CD14-positive monocyte (primary cell): ENCODE measurements around the gene PAPPA. TPM values are rescaled to one million over a fixed set of nuclear protein-coding genes. Genes with fewer than 3 reads are reported as not detected.

Source experiments
- DNase-seq, 3 donors: peaks; one replicate each; pipeline ENCODE4 v3.0.0-alpha.2; 2011 to 2022
- H2AFZ ChIP-seq: 2 replicates; pipeline ENCODE4 v1.6.0; 2012; ENCODE audit warnings: mild to moderate bottlenecking, low read depth, low read length, inconsistent platforms; ENCODE audit not compliant: insufficient read depth, poor library complexity, severe bottlenecking
- H3K27ac ChIP-seq, 2 donors: 1 replicate in 1 of 2; 2 replicates in 1 of 2; pipeline ENCODE4 v1.5.1; 2012 to 2013; ENCODE audit warnings: low read length in 2 of 2, control low read depth in 1 of 2, inconsistent platforms in 1 of 2, low read depth in 1 of 2, mild to moderate bottlenecking in 1 of 2
- H3K27me3 ChIP-seq, 2 donors: one replicate each; pipeline versions ENCODE4 v1.6.0 to v1.6.1; 2011 to 2013; ENCODE audit warnings: low read length in 2 of 2; ENCODE audit not compliant: control insufficient read depth in 2 of 2, insufficient read depth in 2 of 2
- H3K36me3 ChIP-seq, 2 donors: replicated peaks in 1 of 2; 1 replicate in 1 of 2; 2 replicates in 1 of 2; pipeline versions ENCODE4 v1.5.1 to v1.6.1; 2012 to 2013; ENCODE audit warnings: low read length in 2 of 2, control low read depth in 1 of 2, inconsistent platforms in 1 of 2, mild to moderate bottlenecking in 1 of 2; ENCODE audit not compliant: insufficient read depth in 2 of 2, control insufficient read depth in 1 of 2
- H3K4me1 ChIP-seq, 2 donors: 1 replicate in 1 of 2; 2 replicates in 1 of 2; pipeline versions ENCODE4 v1.5.1 to v1.6.1; 2012 to 2013; ENCODE audit warnings: low read length in 2 of 2, control low read depth in 1 of 2, inconsistent platforms in 1 of 2, mild to moderate bottlenecking in 1 of 2, moderate library complexity in 1 of 2; ENCODE audit not compliant: insufficient read depth in 2 of 2, control insufficient read depth in 1 of 2
- H3K4me2 ChIP-seq: replicated peaks from 2 replicates; pipeline ENCODE3; 2012; ENCODE audit warnings: low read length, moderate library complexity, mild to moderate bottlenecking; ENCODE audit not compliant: poor library complexity, severe bottlenecking; ENCODE audit errors: extremely low read depth
- H3K4me3 ChIP-seq, 3 experiments: fragments of 200-600 bp in 1 of 3; sonication (generic) in 1 of 3; replicated peaks in 1 of 3; 1 replicate in 2 of 3; 2 replicates in 1 of 3; pipeline ENCODE4 v1.5.1; 2011 to 2013; ENCODE audit warnings: low read length in 3 of 3, mild to moderate bottlenecking in 3 of 3, control low read depth in 2 of 3, low read depth in 2 of 3, inconsistent platforms in 1 of 3, moderate library complexity in 1 of 3
- H3K79me2 ChIP-seq: 2 replicates; pipeline ENCODE4 v1.6.0; 2012; ENCODE audit warnings: mild to moderate bottlenecking, control low read depth, inconsistent platforms, low read length, moderate library complexity; ENCODE audit not compliant: insufficient read depth
- H3K9ac ChIP-seq: 2 replicates; pipeline ENCODE4 v1.6.0; 2017; ENCODE audit warnings: low read length, mild to moderate bottlenecking; ENCODE audit not compliant: insufficient read depth, poor library complexity, severe bottlenecking
- H3K9me3 ChIP-seq, 2 donors: replicated peaks in 1 of 2; 1 replicate in 1 of 2; 2 replicates in 1 of 2; pipeline versions ENCODE4 v1.5.1 to v1.6.1; 2012 to 2013; ENCODE audit warnings: low read length in 2 of 2, control low read depth in 1 of 2; ENCODE audit not compliant: control insufficient read depth in 1 of 2, insufficient read depth in 1 of 2
- H4K20me1 ChIP-seq: 2 replicates; pipeline ENCODE4 v1.6.0; 2012; ENCODE audit warnings: mild to moderate bottlenecking, low read length, control low read depth, moderate library complexity; ENCODE audit not compliant: insufficient read depth
- H3K27ac Mint-ChIP-seq, 7 donors: one replicate each; pipeline ENCODE4 v1.8.0; 2020; ENCODE audit warnings: mild to moderate bottlenecking in 7 of 7, mixed read lengths in 7 of 7, moderate library complexity in 6 of 7, inconsistent platforms in 2 of 7
- H3K27me3 Mint-ChIP-seq, 3 donors: one replicate each; pipeline ENCODE4 v1.8.0; 2021 to 2022; ENCODE audit warnings: low read depth in 3 of 3, mild to moderate bottlenecking in 3 of 3, mixed read lengths in 3 of 3, moderate library complexity in 3 of 3, inconsistent platforms in 1 of 3
- H3K36me3 Mint-ChIP-seq, 2 donors: one replicate each; pipeline ENCODE4 v1.8.0; 2020; ENCODE audit warnings: mixed read lengths in 2 of 2, inconsistent platforms in 1 of 2, mild to moderate bottlenecking in 1 of 2
- H3K4me1 Mint-ChIP-seq: one replicate; pipeline ENCODE4 v1.8.0; 2020; ENCODE audit warnings: mild to moderate bottlenecking, mixed read lengths
- H3K4me3 Mint-ChIP-seq, 2 donors: one replicate each; pipeline ENCODE4 v1.8.0; 2020; ENCODE audit warnings: mild to moderate bottlenecking in 2 of 2, mixed read lengths in 2 of 2, moderate library complexity in 1 of 2
- H3K9me3 Mint-ChIP-seq, 7 donors: one replicate each; pipeline ENCODE4 v1.8.0; 2020 to 2022; ENCODE audit warnings: mixed read lengths in 7 of 7, mild to moderate bottlenecking in 6 of 7, moderate library complexity in 6 of 7, inconsistent platforms in 2 of 7
- CTCF ChIP-seq: fragments of 200-600 bp; IDR thresholded peaks from one replicate; pipeline ENCODE4 v1.8.0; 2022; ENCODE audit warnings: antibody characterized with exemption, mild to moderate bottlenecking
- WGBS: methylation state at CpG from one replicate; pipeline ENCODE4 v1.1.5; 2013; ENCODE audit warnings: missing lambda C conversion rate; ENCODE audit not compliant: insufficient coverage; 5-methylcytosine and 5-hydroxymethylcytosine counted together
- intact Hi-C, 2 donors: fragments of 100-400 bp; cut with micrococcal nuclease; formaldehyde crosslinking; loops; one replicate each; pipeline versions ENCODE4 v1.15.0 to v1.15.1; 2023
- polyA plus RNA-seq, 3 donors: library from polyadenylated mRNA; depleted of rRNA in 1 of 3; unstranded in 2 of 3; stranded (reverse) in 1 of 3; fragments of 300-500 nt in 2 of 3; fragments of >200 nt in 1 of 3; fragmentation: Illumina TruSeq in 2 of 3; gene quantifications; 1 replicate in 2 of 3; 2 replicates in 1 of 3; pipeline ENCODE4 v1.2.3, GENCODE V29; 2012 to 2021

The PAPPA gene
- polyA plus RNA-seq, 3 donors = not detected

DNA sequence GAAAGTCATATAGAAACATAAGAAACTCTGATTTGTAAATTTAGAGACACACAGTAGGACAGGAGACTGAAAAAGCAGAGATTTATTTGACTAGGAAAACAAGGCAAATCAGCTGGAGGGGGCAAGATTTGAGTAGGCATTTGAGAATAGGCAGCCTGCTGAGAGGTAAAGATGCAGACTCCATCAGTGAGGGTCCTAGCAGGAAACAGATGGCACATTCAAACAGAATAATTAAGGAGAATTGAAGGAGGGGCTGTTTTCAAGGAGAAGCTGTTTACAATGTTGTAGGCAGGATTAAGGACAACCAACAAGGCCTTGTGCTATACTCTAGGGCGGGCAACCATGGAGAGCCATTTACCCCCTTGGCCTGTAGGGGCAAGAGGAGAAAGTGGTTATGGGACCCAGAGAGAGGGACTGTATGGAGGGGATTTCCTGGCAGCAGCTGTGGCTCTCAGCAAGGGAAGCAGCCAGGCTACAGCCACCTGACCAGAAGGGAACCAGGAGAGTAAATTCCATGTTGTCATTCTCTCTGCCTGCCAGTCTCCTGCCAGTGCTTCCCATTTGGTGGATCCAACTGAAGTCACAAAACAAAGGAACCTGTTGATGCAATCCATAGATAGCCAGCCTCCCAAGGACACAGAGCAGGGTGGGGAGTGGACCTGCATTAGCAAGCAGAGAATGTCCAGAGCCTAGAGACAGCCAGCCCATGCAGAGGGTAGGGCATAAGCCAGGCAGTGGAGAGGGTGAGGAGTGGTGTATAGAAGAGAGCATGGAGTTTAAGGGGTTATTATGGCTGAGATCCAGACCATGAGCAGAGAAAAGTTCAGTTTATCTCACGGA lies 38.2 kb downstream of the PAPPA start:
- no peaks in the 10 kb centered on the region for H4K20me1 ChIP-seq
- Mint-ChIP-seq H3K9me3 (peaks cover 0 to 3% (median 2%) of the 10 kb centered on the region in 7 donors), H3K4me1 (no peaks in the 10 kb centered on the region), H3K4me3 (no peak overlapping the region), H3K36me3 (no peaks in the 10 kb centered on the region), H3K27me3 (peaks cover 0 to 8% (median 3%) of the 10 kb centered on the region in 3 donors), H3K27ac (no peak overlapping the region)
- H3K36me3 ChIP-seq = no peaks in the 10 kb centered on the region
- no peak overlapping the region for H3K4me2 ChIP-seq
- no peaks in the 10 kb centered on the region for H3K27me3 ChIP-seq
- H3K4me1 ChIP-seq = no peaks in the 10 kb centered on the region
- no peak for DNase-seq
- H3K9me3 ChIP-seq = peaks cover 0 to 12% of the 10 kb centered on the region in 2 donors
- no peak overlapping the region for H3K27ac ChIP-seq
- H3K9ac ChIP-seq = no peak overlapping the region
- intact Hi-C loops = no loop called here
- H3K79me2 ChIP-seq = no peaks in the 10 kb centered on the region
- H3K4me3 ChIP-seq = no peak overlapping the region
- no peak overlapping the region for H2AFZ ChIP-seq
- no peak for TF ChIP-seq CTCF
- WGBS = 94% methylated on average over 2 of the region's 2 CpGs

- no peak for DNase-seq
- Histone ChIP-seq H3K36me3 (no peaks in the 10 kb centered on the region), H3K79me2 (no peaks in the 10 kb centered on the region), H3K27ac (no peak overlapping the region), H3K9me3 (no peaks in the 10 kb centered on the region), H3K4me1 (no peaks in the 10 kb centered on the region), H4K20me1 (no peaks in the 10 kb centered on the region), H3K4me2 (no peak overlapping the region), H3K4me3 (no peak overlapping the region), H3K27me3 (no peaks in the 10 kb centered on the region), H2AFZ (no peak overlapping the region), H3K9ac (no peak overlapping the region)
- no peaks in the 10 kb centered on the region for H3K36me3 Mint-ChIP-seq
- H3K4me3 Mint-ChIP-seq = no peak overlapping the region
- H3K27me3 Mint-ChIP-seq = peaks cover 0 to 6% (median 3%) of the 10 kb centered on the region in 3 donors
- no peak for TF ChIP-seq CTCF
- H3K27ac Mint-ChIP-seq = no peak overlapping the region
- no peaks in the 10 kb centered on the region for H3K4me1 Mint-ChIP-seq
- intact Hi-C loops = no loop called here
- H3K9me3 Mint-ChIP-seq = peaks cover 0 to 2% (median 0%) of the 10 kb centered on the region in 7 donors
Measured at GRCh38 chr9:116193636-116194035, 40.0 kb downstream of the PAPPA start.
